Measurements from ENCODE around the gene PGGT1B.

Gene PGGT1B

GRCh38 chr5:115181757-115182156 lies 80.9 kb downstream of the PGGT1B start:
- DNase-seq (ENCODE audit: low spot score): no peak

GRCh38 chr5:115180165-115180709 lies 82.4 kb downstream of the PGGT1B start:
- DNase-seq (ENCODE audit: low spot score): no peak

GRCh38 chr5:115179394-115180164 lies 83.1 kb downstream of the PGGT1B start:
- no peak for DNase-seq (ENCODE audit: low spot score)

GRCh38 chr5:115179030-115179393 lies 83.7 kb downstream of the PGGT1B start:
- no peak for DNase-seq (ENCODE audit: low spot score)

- no peak for DNase-seq (ENCODE audit: low spot score)
Observed at GRCh38 chr5:115170929-115171510, 91.7 kb downstream of the PGGT1B start.

GRCh38 chr5:115170134-115170928 lies 92.3 kb downstream of the PGGT1B start:
- DNase-seq (ENCODE audit: low spot score): no peak

- peak; percentile 90 for DNase-seq (ENCODE audit: low spot score)
Observed at GRCh38 chr5:115169487-115170133, 93.1 kb downstream of the PGGT1B start, which contains the start of gene TRIM36. Gene TRIM36, minus strand, starts transcription at chr5:115169908. Its CDS starts 274 bp downstream, at chr5:115169634.

GRCh38 chr5:115168829-115169486 lies 93.7 kb downstream of the PGGT1B start:
- no peak for DNase-seq (ENCODE audit: low spot score)

GRCh38 chr5:115166744-115167393 lies 95.8 kb downstream of the PGGT1B start:
- DNase-seq (ENCODE audit: low spot score): no peak

GRCh38 chr5:115165790-115166189 lies 96.9 kb downstream of the PGGT1B start:
- DNase-seq (ENCODE audit: low spot score): no peak

- DNase-seq (ENCODE audit: low spot score): no peak
Observed at GRCh38 chr5:115160975-115161475, 101.7 kb downstream of the PGGT1B start.

Measured in putamen (tissue), 1 donor.